ENCODE results near the gene PANK2.
"Not testable (repeated sequence)": the region's sequence is repeated elsewhere in the genome, so short reads cannot be mapped to it uniquely, and the experiment has no call there.

The PANK2 gene

GRCh38 chr20:3901706-3902440, 12.7 kb downstream of the PANK2 start:
- DNase-seq (ENCODE audit: low spot score): no peak

DNA sequence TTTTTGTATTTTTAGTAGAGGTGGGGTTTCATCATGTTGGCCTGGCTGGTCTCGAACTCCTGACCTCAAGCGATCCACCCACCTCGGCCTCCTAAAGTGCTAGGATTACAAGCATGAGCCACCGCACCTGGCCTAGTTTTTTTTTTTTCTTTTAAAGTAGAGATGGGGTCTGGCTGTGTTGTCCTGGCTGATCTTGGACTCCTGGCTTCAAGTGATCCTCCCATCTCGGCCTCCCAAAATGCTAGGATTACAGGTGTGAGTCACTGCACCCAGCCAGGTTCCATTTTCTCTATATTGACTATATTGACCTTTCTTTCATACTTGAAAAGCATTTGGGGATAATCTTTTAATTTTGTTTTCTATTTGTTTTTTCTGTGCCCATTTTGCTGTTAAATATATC, 13.3 kb downstream of the PANK2 start:
- DNase-seq (ENCODE audit: low spot score): no peak

DNA sequence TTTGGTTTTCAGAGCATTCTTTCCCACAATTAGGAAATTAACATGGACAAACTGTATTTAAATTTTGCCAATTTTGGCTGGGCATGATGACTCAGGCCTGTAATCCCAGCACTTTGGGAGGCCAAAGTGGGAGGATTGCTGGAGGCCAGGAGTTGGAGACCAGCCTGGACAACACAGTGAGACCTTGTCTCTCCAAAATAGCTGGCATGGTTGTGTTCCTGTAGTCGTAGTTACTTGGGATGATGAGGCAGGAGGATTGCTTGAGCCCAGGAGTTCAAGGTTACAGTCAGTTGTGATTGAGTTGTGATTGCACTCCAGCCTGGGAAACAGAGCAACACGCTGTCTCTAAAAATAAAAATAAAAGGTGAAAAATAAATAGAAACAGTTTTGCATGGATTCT, 15.0 kb downstream of the PANK2 start:
- no peak for DNase-seq (ENCODE audit: low spot score)

DNA sequence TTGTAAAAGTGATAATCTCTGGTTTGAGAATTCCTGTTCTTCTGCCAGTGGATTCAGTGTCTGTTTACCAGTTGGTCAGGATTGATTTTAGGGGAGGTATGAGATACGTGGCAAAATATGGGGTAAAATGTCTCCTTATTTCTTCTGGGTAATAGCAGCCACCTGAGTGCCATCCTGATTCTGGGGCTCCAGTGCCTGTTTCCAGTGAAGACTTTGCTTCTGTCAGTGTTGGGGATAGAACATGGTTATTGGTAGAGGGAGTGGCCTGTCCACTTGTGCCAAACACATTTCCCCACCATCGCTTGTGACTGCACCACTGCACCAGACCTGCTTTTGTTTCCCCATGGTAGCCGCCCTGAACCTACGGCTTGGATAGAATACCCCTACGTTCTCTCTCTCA, 15.7 kb downstream of the PANK2 start:
- no peak for DNase-seq (ENCODE audit: low spot score)

GRCh38 chr20:3906744-3907721, 17.8 kb downstream of the PANK2 start:
- DNase-seq (ENCODE audit: low spot score): not testable (repeated sequence)

- DNase-seq (ENCODE audit: low spot score): no peak
These were observed 19.5 kb downstream of the PANK2 start for GRCh38 chr20:3908667-3909066.

- no peak for DNase-seq (ENCODE audit: low spot score)
These were observed 20.8 kb downstream of the PANK2 start for GRCh38 chr20:3909952-3910366.

DNA sequence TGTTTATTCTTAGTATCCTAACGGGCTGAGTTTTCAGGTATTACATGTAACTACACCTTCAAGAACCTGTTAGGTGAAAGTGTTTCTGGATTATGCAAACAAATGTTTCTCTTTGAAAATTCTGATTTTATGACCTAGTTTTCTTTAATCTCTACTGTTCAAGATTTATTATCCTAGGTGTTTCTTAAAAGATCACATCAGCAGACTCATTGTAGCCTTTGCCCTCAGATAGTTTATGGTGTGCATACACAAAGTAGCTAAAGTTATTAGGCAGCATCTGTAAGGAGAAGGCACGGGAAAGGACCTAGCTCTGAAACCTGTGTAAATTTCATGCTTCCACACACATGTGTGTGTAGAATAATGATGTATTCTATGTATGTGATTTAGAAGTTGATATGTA, 21.7 kb downstream of the PANK2 start:
- no peak for DNase-seq (ENCODE audit: low spot score)

- no peak for DNase-seq (ENCODE audit: low spot score)
These were observed 22.8 kb downstream of the PANK2 start for GRCh38 chr20:3911956-3912355.

GRCh38 chr20:3914446-3914845, 25.3 kb downstream of the PANK2 start:
- no peak for DNase-seq (ENCODE audit: low spot score)

DNA sequence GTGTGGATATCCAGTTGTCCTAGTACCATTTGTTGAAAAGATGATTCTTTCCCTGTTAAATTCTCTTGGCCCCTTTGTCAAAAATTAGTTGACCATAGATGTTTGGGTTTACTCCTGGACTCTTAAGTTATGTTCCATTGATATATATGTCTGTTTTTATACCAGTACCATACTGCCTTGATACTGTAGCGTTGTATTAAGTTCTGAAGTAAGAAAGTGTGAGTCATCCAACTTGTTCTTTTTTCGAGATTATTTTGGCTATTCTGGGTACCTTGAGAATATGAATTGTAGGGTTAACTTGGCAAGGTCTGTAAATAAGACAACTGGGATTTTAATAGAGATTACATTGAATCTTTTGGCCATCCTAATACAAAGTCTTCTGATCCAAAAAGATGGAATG, 26.5 kb downstream of the PANK2 start:
- no peak for DNase-seq (ENCODE audit: low spot score)

DNA sequence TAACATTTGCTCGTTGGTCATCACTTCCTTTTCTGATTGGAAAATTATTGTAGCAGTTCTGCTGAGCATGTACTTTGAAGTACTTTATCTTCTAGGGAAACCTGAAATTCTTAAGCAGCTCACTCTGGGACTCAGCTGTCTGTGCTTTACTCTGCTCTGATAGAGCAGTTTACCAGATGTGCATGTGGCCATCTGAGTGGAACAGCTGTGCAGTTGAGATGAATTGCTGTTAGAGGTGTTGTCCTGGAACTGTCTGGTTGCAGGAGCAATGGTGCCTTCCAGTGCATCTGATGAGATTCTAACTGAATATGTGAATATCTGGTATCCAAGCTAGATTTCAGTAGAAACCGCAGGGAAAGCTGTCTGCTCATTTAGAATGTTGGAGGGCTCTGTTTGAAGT, 27.2 kb downstream of the PANK2 start:
- no peak for DNase-seq (ENCODE audit: low spot score)

DNA sequence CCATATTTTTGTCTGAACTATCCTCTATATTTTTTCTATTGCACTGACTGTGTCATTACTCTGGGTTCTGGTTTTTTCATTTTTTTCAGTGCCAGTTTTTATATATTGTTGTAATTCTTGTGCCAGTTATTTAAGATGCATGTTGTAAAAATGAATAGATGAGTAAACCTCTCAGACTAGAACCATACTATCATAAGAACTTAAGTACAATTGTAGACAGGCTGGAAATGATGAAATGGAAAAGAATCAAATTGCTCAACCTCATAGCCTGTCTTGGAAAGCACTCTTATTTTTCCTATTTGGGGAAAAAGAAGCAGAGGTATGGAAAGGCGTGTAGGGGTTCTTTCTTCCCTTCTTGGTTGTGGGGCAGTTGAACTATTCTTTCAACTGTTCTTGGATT, 30.2 kb downstream of the PANK2 start:
- no peak for DNase-seq (ENCODE audit: low spot score)

GRCh38 chr20:3922223-3922982, 33.2 kb downstream of the PANK2 start:
- no peak for DNase-seq (ENCODE audit: low spot score)

GRCh38 chr20:3922983-3923339, 33.8 kb downstream of the PANK2 start:
- DNase-seq (ENCODE audit: low spot score): no peak

GRCh38 chr20:3923818-3924217, 34.6 kb downstream of the PANK2 start:
- DNase-seq (ENCODE audit: low spot score): no peak

GRCh38 chr20:3924304-3925112, 35.3 kb downstream of the PANK2 start:
- no peak for DNase-seq (ENCODE audit: low spot score)

GRCh38 chr20:3925113-3925695, 36.0 kb downstream of the PANK2 start:
- DNase-seq (ENCODE audit: low spot score): no peak

DNA sequence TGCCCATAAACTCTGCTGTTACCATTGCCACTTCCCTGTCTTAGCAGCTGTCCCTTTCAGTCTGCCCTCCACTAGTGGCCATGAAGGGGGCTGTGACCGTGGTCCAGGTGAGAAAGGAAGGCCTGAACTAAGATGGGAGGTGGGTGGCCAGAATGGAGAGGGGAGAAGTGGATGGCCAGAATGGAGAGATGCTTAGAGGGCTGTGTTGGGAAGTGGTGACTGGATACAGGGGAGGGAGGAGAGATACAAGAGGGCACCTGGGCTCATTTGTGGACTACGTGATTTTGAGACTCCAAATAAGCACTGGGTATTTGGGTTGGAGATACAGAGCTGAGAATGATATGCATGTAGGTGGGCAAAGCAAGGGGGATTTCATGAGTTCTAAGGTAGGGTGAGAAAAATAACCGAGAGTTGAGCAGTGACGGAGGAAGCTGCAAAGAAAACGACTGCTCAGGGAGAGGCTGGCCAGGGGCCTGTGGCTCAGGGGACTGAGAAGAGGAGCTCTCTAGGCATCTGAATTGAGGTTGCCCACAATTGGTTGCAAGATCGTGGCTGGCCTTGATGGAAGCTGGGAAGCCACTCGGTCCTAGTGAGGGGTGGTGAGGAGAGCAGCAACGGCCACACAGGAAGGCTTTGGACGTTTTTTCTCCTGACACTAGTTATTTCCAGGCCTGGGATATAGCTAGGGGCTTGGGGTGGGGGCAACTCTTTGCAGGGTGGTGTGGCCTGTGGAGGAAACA, 36.9 kb downstream of the PANK2 start:
- DNase-seq (ENCODE audit: low spot score): no peak

DNA sequence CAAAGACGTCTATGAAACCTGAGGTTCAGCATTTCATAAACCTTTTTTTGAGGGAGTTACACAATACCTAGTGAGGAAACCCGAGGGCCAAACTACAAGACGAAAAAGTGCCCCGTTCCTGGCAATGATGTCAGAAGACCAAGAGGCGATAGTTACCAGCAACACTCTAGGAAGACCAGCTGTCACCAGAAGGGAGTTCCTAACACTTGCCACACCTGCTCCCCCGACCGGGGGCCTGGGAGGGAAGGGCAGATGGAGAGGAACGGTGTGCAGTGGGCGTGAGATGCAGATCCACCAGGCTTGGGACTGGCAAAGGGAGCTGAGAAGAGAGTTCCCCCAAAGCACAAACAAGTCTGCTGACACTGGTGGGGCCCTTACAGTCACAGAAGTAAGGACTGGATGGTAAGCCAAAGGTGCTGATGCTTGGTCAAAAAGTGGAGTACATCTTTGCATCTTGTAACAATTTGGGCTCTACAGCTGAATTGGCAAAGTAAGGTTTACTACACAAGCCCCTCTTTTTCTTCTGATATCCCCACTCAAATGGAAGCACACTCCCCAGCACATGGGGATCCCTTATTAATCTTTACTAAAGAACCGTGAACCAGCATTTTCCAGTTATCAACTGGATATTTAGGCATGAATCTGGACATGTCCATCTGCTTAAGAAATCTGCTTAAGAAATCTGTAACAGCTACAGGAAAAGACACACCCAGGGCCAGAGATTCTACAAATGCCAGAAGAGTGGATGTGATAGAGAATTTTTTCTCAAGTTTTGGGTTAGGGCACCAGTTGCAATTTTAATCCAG, 38.5 kb downstream of the PANK2 start:
- no peak for DNase-seq (ENCODE audit: low spot score)

All from globus pallidus (tissue), 1 donor.